IMR-90 (cell line): ENCODE measurements around the gene FAM114A2. TPM values are rescaled to one million over a fixed set of nuclear protein-coding genes. Genes with fewer than 3 reads are reported as not detected.

ENCODE experiments used
- ATAC-seq: fragments of 200-7000 bp; cut with Tn5 transposase; 2 replicates; pipeline ENCODE4 v1.9.1; 2020; ENCODE audit warnings: low read depth, mild to moderate bottlenecking, moderate library complexity
- BruUV-seq: library from RNA; stranded (reverse); fragments of 400-500 nt; replicated peaks from 2 replicates; lab custom pipeline; 2021; lab: Mats Ljungman, UMichigan
- CTCF ChIA-PET: fragments of 300-600 bp; formaldehyde crosslinking; extraction: SDS; loops from one replicate; lab custom pipeline; 2021; ENCODE audit warnings: antibody characterized with exemption; lab: Yijun Ruan, JAX
- POLR2A ChIA-PET: fragments of 300-600 bp; sonication (Branson Sonifier 250); formaldehyde crosslinking; loops from one replicate; lab custom pipeline; 2022; ENCODE audit warnings: antibody characterized with exemption; ENCODE audit not compliant: unreplicated experiment; lab: Charles Lee
- DNase-seq: peaks from one replicate; pipeline ENCODE4 v3.0.0; 2013
- H2AFZ ChIP-seq: replicated peaks from 2 replicates; pipeline ENCODE3; 2013; ENCODE audit warnings: low read length, mild to moderate bottlenecking; ENCODE audit not compliant: poor library complexity
- H2AK5ac ChIP-seq: 2 replicates; pipeline ENCODE4 v1.6.1; 2013; ENCODE audit warnings: low read depth, low read length, inconsistent platforms
- H2AK9ac ChIP-seq: replicated peaks from 2 replicates; pipeline ENCODE3; 2013; ENCODE audit warnings: mild to moderate bottlenecking, low read depth, low read length, moderate library complexity; ENCODE audit not compliant: poor library complexity
- H2BK120ac ChIP-seq: 2 replicates; pipeline ENCODE4 v1.6.1; 2013; ENCODE audit warnings: low read depth, low read length, inconsistent platforms
- H2BK15ac ChIP-seq: 3 replicates; pipeline ENCODE4 v1.6.1; 2013; ENCODE audit warnings: low read depth, low read length, inconsistent platforms
- H2BK20ac ChIP-seq: 2 replicates; pipeline ENCODE4 v1.6.1; 2013; ENCODE audit warnings: low read depth, mild to moderate bottlenecking, inconsistent platforms, low read length, moderate library complexity
- H2BK5ac ChIP-seq: 2 replicates; pipeline ENCODE4 v1.6.1; 2013; ENCODE audit warnings: mild to moderate bottlenecking, low read depth, low read length, inconsistent platforms; ENCODE audit not compliant: poor library complexity, severe bottlenecking
- H3K14ac ChIP-seq: replicated peaks from 2 replicates; pipeline ENCODE4 v1.6.1; 2013; ENCODE audit warnings: low read depth, low read length, inconsistent platforms
- H3K18ac ChIP-seq: 2 replicates; pipeline ENCODE4 v1.6.1; 2013; ENCODE audit warnings: low read depth, low read length, control low read depth
- H3K23ac ChIP-seq: 2 replicates; pipeline ENCODE4 v1.6.1; 2013; ENCODE audit warnings: low read depth, low read length, inconsistent platforms
- H3K27ac ChIP-seq: 2 replicates; pipeline ENCODE4 v1.5.1; 2013; ENCODE audit warnings: mild to moderate bottlenecking, control low read depth, low read length; ENCODE audit not compliant: insufficient read depth
- H3K27me3 ChIP-seq: 2 replicates; pipeline ENCODE4 v1.6.1; 2013; ENCODE audit warnings: low read length; ENCODE audit not compliant: control insufficient read depth, insufficient read depth
- H3K36me3 ChIP-seq: 2 replicates; pipeline ENCODE4 v1.6.1; 2013; ENCODE audit warnings: low read length, mixed read lengths; ENCODE audit not compliant: control insufficient read depth, insufficient read depth
- H3K4ac ChIP-seq: 2 replicates; pipeline ENCODE4 v1.6.1; 2013; ENCODE audit warnings: low read depth, low read length, inconsistent platforms
- H3K4me1 ChIP-seq: 2 replicates; pipeline ENCODE4 v1.6.1; 2013; ENCODE audit warnings: low read length, mixed read lengths; ENCODE audit not compliant: control insufficient read depth, insufficient read depth
- H3K4me2 ChIP-seq: 2 replicates; pipeline ENCODE4 v1.6.1; 2013; ENCODE audit warnings: low read depth, mild to moderate bottlenecking, control low read depth, low read length, moderate library complexity
- H3K4me3 ChIP-seq: 2 replicates; pipeline ENCODE4 v1.5.1; 2013; ENCODE audit warnings: low read depth, mild to moderate bottlenecking, control low read depth, low read length, moderate library complexity; ENCODE audit not compliant: insufficient read depth
- H3K56ac ChIP-seq: 2 replicates; pipeline ENCODE4 v1.6.1; 2013; ENCODE audit warnings: low read length, inconsistent platforms; ENCODE audit not compliant: insufficient read depth; ENCODE audit errors: extremely low read depth
- H3K79me1 ChIP-seq, 2 experiments: 2 replicates each; pipeline ENCODE4 v1.6.1; 2013; ENCODE audit warnings: low read length in 2 of 2, inconsistent platforms in 1 of 2, low read depth in 1 of 2
- H3K9ac ChIP-seq: 2 replicates; pipeline ENCODE4 v1.6.1; 2013; ENCODE audit warnings: low read depth, low read length, control low read depth
- H3K9me1 ChIP-seq: 2 replicates; pipeline ENCODE4 v1.6.1; 2013; ENCODE audit warnings: low read length, inconsistent platforms; ENCODE audit not compliant: insufficient read depth
- H3K9me3 ChIP-seq: 2 replicates; pipeline ENCODE4 v1.6.1; 2013; ENCODE audit warnings: low read length; ENCODE audit not compliant: control insufficient read depth, insufficient read depth
- H4K20me1 ChIP-seq: 2 replicates; pipeline ENCODE4 v1.6.1; 2013; ENCODE audit warnings: low read length, inconsistent platforms; ENCODE audit not compliant: insufficient read depth
- H4K5ac ChIP-seq: 2 replicates; pipeline ENCODE4 v1.6.1; 2013; ENCODE audit warnings: mild to moderate bottlenecking, low read depth, low read length, control low read depth
- H4K8ac ChIP-seq, 2 experiments: 2 replicates each; pipeline ENCODE4 v1.6.1; 2013; ENCODE audit warnings: low read depth in 2 of 2, low read length in 2 of 2, control low read depth in 1 of 2, inconsistent platforms in 1 of 2
- H4K91ac ChIP-seq: 2 replicates; pipeline ENCODE4 v1.6.1; 2013; ENCODE audit warnings: low read depth, low read length, inconsistent platforms; ENCODE audit not compliant: insufficient read depth
- MAZ ChIP-seq: IDR thresholded peaks from 2 replicates; pipeline ENCODE4 v1.6.1; 2012; ENCODE audit warnings: low read depth, mild to moderate bottlenecking, low read length, improper control_type of control experiment, moderate library complexity, borderline replicate concordance
- RCOR1 ChIP-seq: IDR thresholded peaks from 2 replicates; pipeline ENCODE4 v1.6.1; 2012; ENCODE audit warnings: mild to moderate bottlenecking, low read length, improper control_type of control experiment; ENCODE audit not compliant: insufficient replicate concordance
- SMC3 ChIP-seq: fragments of 150-350 bp; IDR thresholded peaks from 2 replicates; pipeline ENCODE4 v1.6.1; 2016; ENCODE audit warnings: low read depth, mild to moderate bottlenecking, antibody characterized with exemption, low read length, moderate library complexity
- WGBS, 2 experiments: methylation state at CpG; one replicate each; pipeline versions ENCODE4 v1.1.5 to v1.1.7; 2013; ENCODE audit warnings: missing lambda C conversion rate in 2 of 2; ENCODE audit not compliant: insufficient read length in 1 of 2; ENCODE audit errors: extremely low coverage in 2 of 2; 5-methylcytosine and 5-hydroxymethylcytosine counted together
- dilution Hi-C: fragments of 300-500 bp; cut with HindIII; formaldehyde crosslinking; loops from one replicate; pipeline ENCODE4 v1.14.3; 2018; ENCODE audit warnings: low sequenced_read_pairs; ENCODE audit not compliant: unreplicated experiment
- in situ Hi-C: fragments of 300-500 bp; cut with MboI; formaldehyde crosslinking; loops from 3 replicates; pipeline ENCODE4 v1.14.3; 2019; ENCODE audit warnings: low sequenced_read_pairs, inconsistent platforms, mixed read lengths
- intact Hi-C: fragments of 100-400 bp; cut with micrococcal nuclease; formaldehyde crosslinking; loops from 2 replicates; pipeline ENCODE4 v1.10.0; 2022
- polyA plus RNA-seq, 3 experiments: library from polyadenylated mRNA; depleted of rRNA; stranded (reverse); fragments of >200 nt; gene quantifications; 2 replicates each; pipeline ENCODE4 v1.2.3, GENCODE V29; 2012; ENCODE audit warnings: low replicate concordance in 1 of 3
- total RNA-seq: library from RNA; depleted of rRNA; stranded (reverse); fragments of >200 nt; gene quantifications from 2 replicates; pipeline ENCODE4 v1.2.3, GENCODE V29; 2012

FAM114A2 gene
- total and polyA plus RNA-seq, 2 of the 4 experiments (the other 2 are of a cell fraction), result 13.2 to 41.2 TPM

GRCh38 chr5:154034944-154035343 is 3.8 kb downstream of the FAM114A2 start:
- no peak overlapping the region for H4K5ac ChIP-seq
- ATAC-seq, result no peak
- peaks cover 3% of the 10 kb centered on the region; the same call in 1 of the 2 replicates for H3K36me3 ChIP-seq
- H2AK5ac ChIP-seq, result no peak overlapping the region
- H2BK120ac ChIP-seq, result no peak overlapping the region
- H4K8ac ChIP-seq, result no peak overlapping the region
- intact Hi-C loops, result loop anchor here (5.0 kb wide), 1 partner anchor 38 kb away; no protein-coding TSS in a partner anchor
- no peak overlapping the region for H3K56ac ChIP-seq
- ChIA-PET CTCF (no interaction called here), POLR2A (no interaction called here)
- no CpG with 5 or more reads among the region's 3 CpGs for WGBS, 2 experiments
- dilution Hi-C loops, result no loop called here
- H4K20me1 ChIP-seq, result no peaks in the 10 kb centered on the region
- H2AK9ac ChIP-seq, result no peak overlapping the region
- no peak overlapping the region for H3K4ac ChIP-seq
- DNase-seq, result no peak
- H3K9me3 ChIP-seq, result no peaks in the 10 kb centered on the region
- H3K79me1 ChIP-seq, result peaks cover 19 to 33% of the 10 kb centered on the region in 2 experiments
- in situ Hi-C loops, result no loop called here
- no peak overlapping the region for H2BK20ac ChIP-seq
- no peaks in the 10 kb centered on the region for H3K9me1 ChIP-seq
- no peak overlapping the region for H2BK5ac ChIP-seq
- H3K14ac ChIP-seq, result no peak overlapping the region
- no peaks in the 10 kb centered on the region for H3K27me3 ChIP-seq
- H4K91ac ChIP-seq, result no peak overlapping the region
- no peak overlapping the region for H3K4me2 ChIP-seq
- no peak overlapping the region for H3K4me3 ChIP-seq
- TF ChIP-seq RCOR1, result no peak
- no peak for TF ChIP-seq SMC3
- TF ChIP-seq MAZ, result no peak
- no peak overlapping the region for H2AFZ ChIP-seq
- H3K27ac ChIP-seq, result no peak overlapping the region
- no TSS peak for BruUV-seq
- H3K4me1 ChIP-seq, result no peaks in the 10 kb centered on the region
- H2BK15ac ChIP-seq, result no peak overlapping the region
- no peak overlapping the region for H3K18ac ChIP-seq
- no peak overlapping the region for H3K9ac ChIP-seq
- no peak overlapping the region for H3K23ac ChIP-seq
